SU-DHL-6 (cell line): ENCODE data around the gene PLA2G4A.

ENCODE experiments used
- EZH2phosphoT487 ChIP-seq: fragments of 200-600 bp; sonication (generic), shearing (Covaris generic); conservative IDR thresholded peaks from 2 replicates; pipeline ENCODE4 v1.6.1; 2018; ENCODE audit warnings: mild to moderate bottlenecking, antibody characterized with exemption, low read length, moderate library complexity, mixed read lengths
- TF ChIP-seq, protein P1 (sequence below): fragments of 200-600 bp; sonication (generic); IDR thresholded peaks from one replicate; pipeline ENCODE4 v1.5.1; 2017; ENCODE audit warnings: antibody characterized with exemption, mild to moderate bottlenecking, low read length, moderate library complexity; ENCODE audit not compliant: insufficient read depth, poor library complexity, severe bottlenecking

- TF ChIP-seq, protein P1, sequence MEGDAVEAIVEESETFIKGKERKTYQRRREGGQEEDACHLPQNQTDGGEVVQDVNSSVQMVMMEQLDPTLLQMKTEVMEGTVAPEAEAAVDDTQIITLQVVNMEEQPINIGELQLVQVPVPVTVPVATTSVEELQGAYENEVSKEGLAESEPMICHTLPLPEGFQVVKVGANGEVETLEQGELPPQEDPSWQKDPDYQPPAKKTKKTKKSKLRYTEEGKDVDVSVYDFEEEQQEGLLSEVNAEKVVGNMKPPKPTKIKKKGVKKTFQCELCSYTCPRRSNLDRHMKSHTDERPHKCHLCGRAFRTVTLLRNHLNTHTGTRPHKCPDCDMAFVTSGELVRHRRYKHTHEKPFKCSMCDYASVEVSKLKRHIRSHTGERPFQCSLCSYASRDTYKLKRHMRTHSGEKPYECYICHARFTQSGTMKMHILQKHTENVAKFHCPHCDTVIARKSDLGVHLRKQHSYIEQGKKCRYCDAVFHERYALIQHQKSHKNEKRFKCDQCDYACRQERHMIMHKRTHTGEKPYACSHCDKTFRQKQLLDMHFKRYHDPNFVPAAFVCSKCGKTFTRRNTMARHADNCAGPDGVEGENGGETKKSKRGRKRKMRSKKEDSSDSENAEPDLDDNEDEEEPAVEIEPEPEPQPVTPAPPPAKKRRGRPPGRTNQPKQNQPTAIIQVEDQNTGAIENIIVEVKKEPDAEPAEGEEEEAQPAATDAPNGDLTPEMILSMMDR: no peak
- no peak for TF ChIP-seq EZH2phosphoT487
These were observed 198.5 kb downstream of the PLA2G4A start for GRCh38 chr1:187027253-187027652.
